MCF 10A (cell line): ENCODE data around the gene AGMO. TPM values are rescaled to one million over a fixed set of nuclear protein-coding genes. Genes with fewer than 3 reads are reported as not detected.

Source experiments
- BruUV-seq: library from RNA; stranded (reverse); fragments of 400-500 nt; replicated peaks from 2 replicates; lab custom pipeline; 2021; lab: Mats Ljungman, UMichigan
- CTCF ChIA-PET: fragments of 300-600 bp; sonication (Branson Sonifier 250); formaldehyde crosslinking; extraction: SDS; loops from one replicate; lab custom pipeline; 2021; ENCODE audit warnings: antibody characterized with exemption, inconsistent platforms; lab: Yijun Ruan, JAX
- POLR2A ChIA-PET: fragments of 300-600, 350-650 bp; sonication (Branson Sonifier 250); formaldehyde crosslinking; extraction: SDS; loops from one replicate; lab custom pipeline; 2020; ENCODE audit warnings: antibody characterized with exemption, inconsistent platforms; lab: Yijun Ruan, JAX
- DNase-seq: peaks from one replicate; pipeline ENCODE4 v3.0.0-alpha.2; 2018; ENCODE audit not compliant: unreplicated experiment
- H3K27ac Mint-ChIP-seq: one replicate; pipeline ENCODE4 v1.8.0; 2022; ENCODE audit warnings: mild to moderate bottlenecking, low read depth, mixed read lengths; ENCODE audit not compliant: unreplicated experiment
- H3K27me3 Mint-ChIP-seq: one replicate; pipeline ENCODE4 v1.8.0; 2022; ENCODE audit warnings: mixed read lengths; ENCODE audit not compliant: insufficient read depth, unreplicated experiment
- H3K36me3 Mint-ChIP-seq: one replicate; pipeline ENCODE4 v1.8.0; 2022; ENCODE audit warnings: mild to moderate bottlenecking, moderate library complexity, mixed read lengths; ENCODE audit not compliant: insufficient read depth, unreplicated experiment
- H3K4me1 Mint-ChIP-seq: one replicate; pipeline ENCODE4 v1.8.0; 2022; ENCODE audit warnings: mixed read lengths; ENCODE audit not compliant: insufficient read depth, unreplicated experiment
- H3K4me3 Mint-ChIP-seq: one replicate; pipeline ENCODE4 v1.8.0; 2022; ENCODE audit warnings: mild to moderate bottlenecking, moderate library complexity, mixed read lengths; ENCODE audit not compliant: unreplicated experiment
- H3K9me3 Mint-ChIP-seq: one replicate; pipeline ENCODE4 v1.8.0; 2022; ENCODE audit warnings: mixed read lengths; ENCODE audit not compliant: unreplicated experiment
- CTCF ChIP-seq: fragments of 200-600 bp; IDR thresholded peaks from one replicate; pipeline ENCODE4 v1.8.0; 2022; ENCODE audit warnings: antibody characterized with exemption, mild to moderate bottlenecking; ENCODE audit not compliant: unreplicated experiment
- intact Hi-C: fragments of 100-400 bp; cut with micrococcal nuclease; formaldehyde crosslinking; loops from 2 replicates; pipeline ENCODE4 v1.14.1; 2022
- total RNA-seq: library from RNA; stranded (reverse); gene quantifications from 2 replicates; pipeline ENCODE4 v1.2.3, GENCODE V29; 2022

The AGMO gene
- total RNA-seq, 1 experiment from 2014 or later = not detected

DNA sequence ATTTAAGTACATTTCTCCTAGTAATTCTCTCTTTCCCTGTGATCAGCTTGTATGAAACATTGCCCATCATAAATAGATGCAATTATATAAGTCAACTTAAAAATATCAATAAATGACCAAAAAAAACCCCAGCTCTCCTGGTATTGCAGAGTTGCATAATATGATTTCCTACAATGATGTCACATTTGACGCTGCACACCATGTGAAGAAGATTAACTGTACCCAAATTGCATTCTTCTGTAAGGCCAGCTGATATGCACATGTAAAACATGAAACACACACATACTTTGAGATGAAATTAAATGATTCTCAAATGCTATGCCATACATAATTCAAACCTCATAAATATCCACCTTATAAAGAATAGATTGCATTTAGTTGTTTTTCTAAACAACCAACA, 115.5 kb downstream of the AGMO start:
- H3K4me3 Mint-ChIP-seq = no peak overlapping the region
- H3K27ac Mint-ChIP-seq = no peak overlapping the region
- H3K27me3 Mint-ChIP-seq = no peaks in the 10 kb centered on the region
- DNase-seq = no peak
- intact Hi-C loops = no loop called here
- no peak for TF ChIP-seq CTCF
- no peaks in the 10 kb centered on the region for H3K36me3 Mint-ChIP-seq
- no peaks in the 10 kb centered on the region for H3K4me1 Mint-ChIP-seq
- no TSS peak for BruUV-seq
- no peaks in the 10 kb centered on the region for H3K9me3 Mint-ChIP-seq
- ChIA-PET POLR2A (no interaction called here), CTCF (interaction anchor here (0.6 kb wide), 1 partner anchor 135 kb away, joined by 3 read pairs; no protein-coding TSS in a partner anchor)

DNA sequence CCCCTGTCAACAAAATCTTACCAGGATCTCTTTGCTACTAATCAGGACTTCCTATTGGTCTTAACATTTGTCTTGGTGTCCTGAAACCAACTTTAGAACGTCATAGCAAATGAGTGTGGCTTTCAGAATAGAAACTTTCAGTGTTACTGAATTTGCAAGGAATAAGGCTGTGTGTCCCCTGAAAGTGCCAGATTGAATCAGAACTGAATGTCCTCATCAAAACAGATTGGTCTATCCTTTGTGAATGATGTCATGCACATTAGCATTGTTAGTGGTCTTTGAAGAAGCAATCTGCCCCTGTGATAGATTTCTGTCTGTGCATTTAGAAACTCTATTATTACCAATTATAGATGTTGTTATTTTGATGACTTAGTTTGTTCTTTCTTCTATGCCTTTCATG, 119.9 kb downstream of the AGMO start:
- POLR2A ChIA-PET = no interaction called here
- intact Hi-C loops = no loop called here
- Mint-ChIP-seq H3K27me3 (no peaks in the 10 kb centered on the region), H3K9me3 (no peaks in the 10 kb centered on the region), H3K36me3 (no peaks in the 10 kb centered on the region), H3K27ac (no peak overlapping the region), H3K4me3 (no peak overlapping the region), H3K4me1 (no peaks in the 10 kb centered on the region)
- no peak for TF ChIP-seq CTCF
- DNase-seq = no peak
- no TSS peak for BruUV-seq
- CTCF ChIA-PET = no interaction called here

DNA sequence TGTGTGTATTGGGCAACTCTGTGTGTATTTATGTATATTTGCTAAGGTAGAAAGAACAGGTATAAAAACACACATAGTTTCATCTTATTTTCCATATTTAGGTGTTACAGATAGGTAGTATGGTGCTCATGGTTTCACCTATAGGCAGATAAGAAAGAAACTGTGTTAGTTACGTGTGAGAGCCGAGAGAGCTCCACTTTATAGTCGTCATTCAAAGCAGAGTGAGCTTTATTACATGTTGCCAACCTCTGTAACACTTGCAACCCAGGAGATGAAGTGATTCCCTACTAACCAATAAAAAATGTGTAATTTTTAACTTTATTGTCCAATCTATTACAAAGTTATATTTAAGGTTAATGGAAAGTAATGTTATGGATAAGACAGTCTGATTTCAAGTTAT, 121.3 kb downstream of the AGMO start:
- Mint-ChIP-seq H3K9me3 (no peaks in the 10 kb centered on the region), H3K4me3 (no peak overlapping the region), H3K36me3 (no peaks in the 10 kb centered on the region), H3K27ac (no peak overlapping the region), H3K4me1 (no peaks in the 10 kb centered on the region), H3K27me3 (peaks cover 8% of the 10 kb centered on the region)
- CTCF ChIA-PET = no interaction called here
- TF ChIP-seq CTCF = no peak
- no TSS peak for BruUV-seq
- POLR2A ChIA-PET = no interaction called here
- intact Hi-C loops = no loop called here
- DNase-seq = no peak

DNA sequence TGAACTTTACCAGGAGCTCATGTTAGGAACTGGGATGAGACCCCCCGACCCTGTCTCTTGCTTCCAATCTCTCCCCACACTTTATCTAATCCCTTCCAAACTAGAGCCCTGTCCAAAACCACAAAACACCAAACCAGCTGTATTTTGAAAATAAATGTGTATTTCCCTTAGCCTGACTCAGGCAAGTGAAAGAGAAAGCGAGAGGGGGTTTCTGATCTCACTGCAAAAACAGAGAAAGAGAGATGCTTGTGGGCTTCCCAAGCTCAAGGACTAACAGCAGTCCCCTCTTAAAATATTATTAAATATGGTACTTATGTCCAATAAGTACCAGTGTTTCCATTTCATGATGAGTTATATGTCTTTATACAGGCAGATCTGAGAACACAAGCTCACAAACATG, 122.0 kb downstream of the AGMO start:
- Mint-ChIP-seq H3K36me3 (no peaks in the 10 kb centered on the region), H3K9me3 (no peaks in the 10 kb centered on the region), H3K27me3 (peaks cover 15% of the 10 kb centered on the region), H3K4me3 (no peak overlapping the region), H3K27ac (no peak overlapping the region), H3K4me1 (no peaks in the 10 kb centered on the region)
- no peak for DNase-seq
- POLR2A ChIA-PET = interaction anchor here (0.7 kb wide), 1 partner anchor 46 kb away, joined by 3 read pairs; no protein-coding TSS in a partner anchor
- CTCF ChIA-PET = interaction anchor here (0.6 kb wide), 1 partner anchor 25 kb away, joined by 3 read pairs; no protein-coding TSS in a partner anchor
- BruUV-seq = no TSS peak
- intact Hi-C loops = no loop called here
- TF ChIP-seq CTCF = no peak
